SK-N-MC (cell line): Measurements from ENCODE around the gene GRIK4.

ENCODE experiments used
- DNase-seq: peaks from one replicate; pipeline ENCODE4 v3.0.0-alpha.2; 2011; ENCODE audit warnings: low read depth, low spot score
- H3K27ac ChIP-seq: fragments of 200-600 bp; sonication (generic); 2 replicates; pipeline ENCODE4 v1.5.1; 2016; ENCODE audit warnings: mixed run types
- H3K36me3 ChIP-seq: fragments of 200-600 bp; sonication (generic); 2 replicates; pipeline ENCODE4 v1.6.1; 2017; ENCODE audit warnings: antibody characterized with exemption, low read length, mixed read lengths; ENCODE audit not compliant: insufficient read depth
- H3K4me3 ChIP-seq: fragments of 200-600 bp; sonication (generic); 2 replicates; pipeline ENCODE4 v1.5.1; 2016
- H3K9ac ChIP-seq: fragments of 200-600 bp; sonication (generic); 2 replicates; pipeline ENCODE4 v1.8.0; 2017; ENCODE audit warnings: mixed run types, mixed read lengths; ENCODE audit not compliant: insufficient read length
- H3K9me3 ChIP-seq: fragments of 200-600 bp; sonication (generic); 2 replicates; pipeline ENCODE4 v1.6.1; 2017; ENCODE audit warnings: low read depth, mild to moderate bottlenecking, antibody characterized with exemption, low read length, moderate library complexity, mixed read lengths
- EZH2 ChIP-seq: fragments of 200-600 bp; sonication (generic); IDR thresholded peaks from one replicate; pipeline ENCODE4 v1.6.1; 2017; ENCODE audit warnings: antibody characterized with exemption
- FOXP2 ChIP-seq: optimal IDR thresholded peaks from 2 replicates; pipeline ENCODE3; 2011; ENCODE audit warnings: mild to moderate bottlenecking, moderate library complexity; ENCODE audit not compliant: insufficient read depth; ENCODE audit errors: extremely low read length, control extremely low read depth
- POLR2AphosphoS5 ChIP-seq: IDR thresholded peaks from 2 replicates; pipeline ENCODE4 v1.6.1; 2012; ENCODE audit warnings: mild to moderate bottlenecking, low read depth, low read length, borderline replicate concordance

Gene GRIK4

GRCh38 chr11:120932305-120932915 lies 420.9 kb downstream of the GRIK4 start:
- DNase-seq, result no peak
- H3K9me3 ChIP-seq, result no peaks in the 10 kb centered on the region
- TF ChIP-seq FOXP2, result no peak
- TF ChIP-seq EZH2, result no peak
- TF ChIP-seq POLR2AphosphoS5, result no peak
- no peaks in the 10 kb centered on the region for H3K36me3 ChIP-seq
- no peak overlapping the region for H3K27ac ChIP-seq
- no peak overlapping the region for H3K4me3 ChIP-seq
- H3K9ac ChIP-seq, result no peak overlapping the region

DNA sequence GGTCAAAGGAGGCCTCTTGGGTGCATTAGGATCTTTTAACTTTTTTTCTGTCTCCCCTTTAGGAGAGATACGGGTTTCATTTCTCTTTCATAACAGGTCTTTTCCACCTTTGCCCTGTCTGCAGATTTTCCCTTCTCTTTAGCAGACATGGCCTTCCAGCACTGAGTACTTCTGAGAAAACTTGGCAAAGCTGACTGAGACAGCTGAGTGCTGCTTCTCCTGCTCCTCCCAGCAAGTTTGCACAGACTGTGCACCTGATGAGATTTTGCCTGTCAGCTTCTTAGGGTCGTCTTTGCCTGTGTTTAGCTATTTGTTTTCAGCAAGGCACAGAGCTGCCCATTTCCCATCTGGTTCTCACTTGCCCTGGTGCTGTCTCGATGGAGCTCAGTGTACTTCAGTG lies 424.8 kb downstream of the GRIK4 start:
- no peaks in the 10 kb centered on the region for H3K36me3 ChIP-seq
- no peak for DNase-seq
- TF ChIP-seq EZH2, result no peak
- no peak overlapping the region for H3K4me3 ChIP-seq
- no peaks in the 10 kb centered on the region for H3K9me3 ChIP-seq
- no peak overlapping the region for H3K9ac ChIP-seq
- no peak overlapping the region for H3K27ac ChIP-seq

GRCh38 chr11:120937501-120937900 lies 426.0 kb downstream of the GRIK4 start:
- no peak overlapping the region for H3K27ac ChIP-seq
- no peak for DNase-seq
- TF ChIP-seq POLR2AphosphoS5 (no peak), FOXP2 (no peak), EZH2 (no peak)
- H3K36me3 ChIP-seq, result no peaks in the 10 kb centered on the region
- no peak overlapping the region for H3K9ac ChIP-seq
- H3K9me3 ChIP-seq, result no peaks in the 10 kb centered on the region
- no peak overlapping the region for H3K4me3 ChIP-seq

GRCh38 chr11:120938260-120938659 lies 426.7 kb downstream of the GRIK4 start:
- H3K9ac ChIP-seq, result no peak overlapping the region
- no peaks in the 10 kb centered on the region for H3K36me3 ChIP-seq
- TF ChIP-seq EZH2 (no peak), POLR2AphosphoS5 (no peak), FOXP2 (no peak)
- H3K27ac ChIP-seq, result no peak overlapping the region
- H3K4me3 ChIP-seq, result no peak overlapping the region
- no peak for DNase-seq
- H3K9me3 ChIP-seq, result no peaks in the 10 kb centered on the region

GRCh38 chr11:120940160-120940848 lies 428.8 kb downstream of the GRIK4 start:
- no peak for TF ChIP-seq EZH2
- Histone ChIP-seq H3K27ac (no peak overlapping the region), H3K9ac (no peak overlapping the region), H3K9me3 (no peaks in the 10 kb centered on the region), H3K36me3 (no peaks in the 10 kb centered on the region), H3K4me3 (no peak overlapping the region)
- no peak for DNase-seq

DNA sequence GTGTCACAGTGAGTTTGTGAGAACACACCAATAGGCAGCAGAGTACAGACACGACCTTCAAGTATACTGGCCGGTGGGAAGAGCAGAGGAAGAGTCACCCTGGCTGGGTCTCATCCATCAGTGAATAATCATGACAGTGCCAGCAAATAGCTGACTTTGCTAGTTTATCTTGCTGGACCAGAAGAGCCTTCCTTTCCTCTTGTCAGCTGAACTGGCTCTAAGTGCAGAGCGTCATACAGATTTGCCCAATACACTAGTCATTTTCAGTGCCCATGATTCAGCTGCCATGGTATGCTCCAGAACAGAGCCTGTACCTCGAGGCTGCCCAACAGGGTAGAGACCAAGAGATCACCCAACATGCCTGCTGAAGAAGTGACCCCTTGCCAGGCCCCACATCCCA lies 429.5 kb downstream of the GRIK4 start:
- TF ChIP-seq FOXP2 (no peak), POLR2AphosphoS5 (no peak), EZH2 (no peak)
- Histone ChIP-seq H3K9ac (no peak overlapping the region), H3K27ac (no peak overlapping the region), H3K4me3 (no peak overlapping the region), H3K36me3 (no peaks in the 10 kb centered on the region), H3K9me3 (no peaks in the 10 kb centered on the region)
- DNase-seq, result no peak

DNA sequence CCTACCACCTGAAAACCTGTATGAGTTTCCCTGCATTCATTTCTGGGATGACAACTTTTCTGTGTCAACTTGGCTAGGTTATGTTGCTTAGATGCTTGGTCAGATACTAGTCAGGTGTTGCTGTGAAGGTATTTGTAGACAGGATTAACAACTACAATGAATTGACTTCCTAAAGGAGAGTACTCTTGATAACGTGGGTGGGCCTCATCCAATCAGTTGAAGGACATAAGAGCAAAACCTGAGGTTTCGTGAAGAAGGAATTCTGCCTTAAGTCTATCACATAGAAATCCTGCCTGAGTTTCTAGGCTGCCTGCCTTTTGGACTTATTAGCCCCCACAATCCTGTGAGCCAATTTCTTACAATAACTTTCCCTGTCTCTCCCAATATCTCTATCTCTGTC lies 431.2 kb downstream of the GRIK4 start:
- no peak for TF ChIP-seq EZH2
- TF ChIP-seq FOXP2, result no peak
- no peak for TF ChIP-seq POLR2AphosphoS5
- no peak overlapping the region for H3K4me3 ChIP-seq
- no peaks in the 10 kb centered on the region for H3K36me3 ChIP-seq
- no peak overlapping the region for H3K27ac ChIP-seq
- DNase-seq, result no peak
- H3K9ac ChIP-seq, result no peak overlapping the region
- no peaks in the 10 kb centered on the region for H3K9me3 ChIP-seq

- H3K9ac ChIP-seq, result no peak overlapping the region
- H3K36me3 ChIP-seq, result no peaks in the 10 kb centered on the region
- no peak overlapping the region for H3K4me3 ChIP-seq
- no peaks in the 10 kb centered on the region for H3K9me3 ChIP-seq
- TF ChIP-seq EZH2, result no peak
- TF ChIP-seq POLR2AphosphoS5, result no peak
- no peak for TF ChIP-seq FOXP2
- DNase-seq, result no peak
- H3K27ac ChIP-seq, result no peak overlapping the region
These were observed 433.5 kb downstream of the GRIK4 start for GRCh38 chr11:120945042-120945441.

DNA sequence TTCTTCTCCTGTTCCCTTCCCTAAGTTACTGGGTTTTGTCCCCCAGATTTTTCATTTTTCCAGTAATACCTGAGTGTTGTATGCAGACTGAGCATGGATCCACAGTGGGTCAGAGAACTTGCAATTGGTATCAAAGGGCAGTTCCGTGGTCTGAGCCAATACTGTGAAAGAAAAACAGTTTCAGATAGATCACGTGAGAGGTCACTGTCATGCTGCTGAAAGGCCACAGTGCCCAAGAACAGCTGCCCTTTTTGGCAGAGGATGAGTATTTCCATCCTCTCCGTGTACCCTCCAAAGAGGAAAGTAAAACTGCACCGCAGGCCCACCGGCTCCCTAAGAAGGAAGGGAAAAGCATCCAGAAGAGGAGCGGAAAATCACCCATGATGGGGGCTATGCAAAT lies 439.3 kb downstream of the GRIK4 start:
- H3K36me3 ChIP-seq, result no peaks in the 10 kb centered on the region
- H3K27ac ChIP-seq, result no peak overlapping the region
- no peak overlapping the region for H3K9ac ChIP-seq
- H3K4me3 ChIP-seq, result no peak overlapping the region
- TF ChIP-seq POLR2AphosphoS5, result no peak
- no peak for TF ChIP-seq EZH2
- H3K9me3 ChIP-seq, result no peaks in the 10 kb centered on the region
- DNase-seq, result no peak
